Measurements from ENCODE around the gene TSC22D2. TPM values are rescaled to one million over a fixed set of nuclear protein-coding genes. Genes with fewer than 3 reads are reported as not detected.

The TSC22D2 gene
- total RNA-seq, 1 experiment from 2014 or later, result 43.1 TPM

GRCh38 chr3:150396491-150396890 lies 11.6 kb upstream of the TSC22D2 start:
- ChIA-PET CTCF (no interaction called here), POLR2A (interaction anchor here (0.6 kb wide), 1 partner anchor 104 kb away, joined by 3 read pairs; no protein-coding TSS in a partner anchor)
- intact Hi-C loops (cut with micrococcal nuclease; ENCODE audit: unreplicated experiment), result no loop called here
- in situ Hi-C loops (cut with HindIII; ENCODE audit: low pct_unique_long_range_greater_than_20kb, low sequenced_read_pairs), result no loop called here
- Histone ChIP-seq H3K4me1 (ENCODE audit: control insufficient read depth, insufficient read depth, low read length) (peaks cover 3% of the 10 kb centered on the region; the same call in 1 of the 2 replicates), H3K27me3 (ENCODE audit: control insufficient read depth, insufficient read depth, low read length) (no peaks in the 10 kb centered on the region), H3K4me3 (ENCODE audit: low read depth in 2 of 2, low read length in 2 of 2) (no peak overlapping the region), H3K27ac (ENCODE audit: low read length) (no peak overlapping the region), H3K36me3 (ENCODE audit: control insufficient read depth, insufficient read depth, low read length) (no peaks in the 10 kb centered on the region), H3K9me3 (ENCODE audit: control insufficient read depth, insufficient read depth, low read depth, low read length) (no peaks in the 10 kb centered on the region)
- no peak for DNase-seq (ENCODE audit: low read depth, low spot score)
- BruUV-seq (replicated peaks), result no TSS peak
- no peak for TF ChIP-seq POLR2AphosphoS5 (IDR thresholded peaks at IDR 0.05; ENCODE audit: low read depth, low read length)
- TF ChIP-seq CTCF (IDR thresholded peaks at IDR 0.05), result no peak
- TF ChIP-seq REST (IDR thresholded peaks at IDR 0.05; ENCODE audit: insufficient read depth in 1 of 2, low read depth in 2 of 2, low read length in 1 of 2), result no peak
- TF ChIP-seq TCF7L2 (IDR thresholded peaks at IDR 0.05; ENCODE audit: low read depth, low read length), result no peak
- no peak for TF ChIP-seq SIN3A (IDR thresholded peaks at IDR 0.05; ENCODE audit: borderline replicate concordance, insufficient read depth, low read depth, low read length)
- no peak for ATAC-seq

- DNase-seq (ENCODE audit: low read depth, low spot score) (no peak), ATAC-seq (no peak)
- TF ChIP-seq TCF7L2 (IDR thresholded peaks at IDR 0.05; ENCODE audit: low read depth, low read length), result no peak
- no peak for TF ChIP-seq POLR2AphosphoS5 (IDR thresholded peaks at IDR 0.05; ENCODE audit: low read depth, low read length)
- TF ChIP-seq CTCF (IDR thresholded peaks at IDR 0.05), result no peak
- TF ChIP-seq REST (IDR thresholded peaks at IDR 0.05; ENCODE audit: insufficient read depth in 1 of 2, low read depth in 2 of 2, low read length in 1 of 2), result no peak
- no peak for TF ChIP-seq SIN3A (IDR thresholded peaks at IDR 0.05; ENCODE audit: borderline replicate concordance, insufficient read depth, low read depth, low read length)
- no peak overlapping the region for H3K4me3 ChIP-seq (ENCODE audit: low read depth in 2 of 2, low read length in 2 of 2)
- H3K27ac ChIP-seq (ENCODE audit: low read length), result no peak overlapping the region
- BruUV-seq (replicated peaks), result no TSS peak
- no peaks in the 10 kb centered on the region for H3K9me3 ChIP-seq (ENCODE audit: control insufficient read depth, insufficient read depth, low read depth, low read length)
- intact Hi-C loops (cut with micrococcal nuclease; ENCODE audit: unreplicated experiment), result no loop called here
- POLR2A ChIA-PET, result interaction anchor here (0.6 to 0.9 kb wide), 3 partner anchors 11 to 105 kb away, joined by 3 to 8 read pairs (median 6); partner anchors contain the start of gene TSC22D2
- CTCF ChIA-PET, result no interaction called here
- in situ Hi-C loops (cut with HindIII; ENCODE audit: low pct_unique_long_range_greater_than_20kb, low sequenced_read_pairs), result no loop called here
- peaks cover 3% of the 10 kb centered on the region; the same call in 1 of the 2 replicates for H3K4me1 ChIP-seq (ENCODE audit: control insufficient read depth, insufficient read depth, low read length)
- H3K27me3 ChIP-seq (ENCODE audit: control insufficient read depth, insufficient read depth, low read length), result no peaks in the 10 kb centered on the region
- no peaks in the 10 kb centered on the region for H3K36me3 ChIP-seq (ENCODE audit: control insufficient read depth, insufficient read depth, low read length)
Measured at GRCh38 chr3:150396956-150397550, 11.0 kb upstream of the TSC22D2 start.
